HepG2 (cell line): ENCODE results near the gene GGCT.

Source experiments
- CREB1 ChIP-seq, 2 experiments: fragments of 450-650 bp in 1 of 2; IDR thresholded peaks; 2 replicates each; pipeline ENCODE4 v1.6.1; 2016 to 2017; ENCODE audit warnings: control low read depth in 1 of 2, mild to moderate bottlenecking in 1 of 2, missing compliant biosample characterization in 1 of 2, missing genetic modification characterization in 1 of 2
- IRF9 ChIP-seq: sonication (generic); formaldehyde crosslinking; IDR thresholded peaks from 2 replicates; pipeline ENCODE4 v1.8.0; 2022; ENCODE audit warnings: missing genetic modification reagents, mild to moderate bottlenecking, borderline replicate concordance
- TFDP2 ChIP-seq: sonication (generic); formaldehyde crosslinking; IDR thresholded peaks from 2 replicates; pipeline ENCODE4 v1.4.0; 2020; ENCODE audit warnings: missing genetic modification reagents
- TF ChIP-seq, protein P1 (sequence below): sonication (generic); formaldehyde crosslinking; IDR thresholded peaks from 2 replicates; pipeline ENCODE4 v1.4.0; 2020; ENCODE audit warnings: mild to moderate bottlenecking, missing genetic modification reagents

DNA sequence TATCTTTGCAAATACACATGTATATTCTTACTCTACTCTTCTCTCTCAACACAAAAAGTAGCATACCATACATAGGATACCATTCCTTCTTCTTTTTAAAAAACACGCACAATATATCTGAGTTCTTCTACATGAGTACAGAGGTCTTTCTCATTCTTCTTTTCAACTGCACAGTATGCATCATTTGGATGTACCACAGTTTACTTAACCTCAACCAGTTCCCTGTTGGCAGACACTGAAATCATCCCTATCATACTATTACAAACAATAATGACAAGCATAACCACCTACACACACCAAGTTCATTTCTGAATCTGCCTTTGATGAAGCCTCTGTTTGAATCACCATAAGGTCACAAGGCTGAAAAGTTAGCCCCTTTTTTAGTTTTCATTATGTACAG is 25.7 kb upstream of the GGCT start:
- TF ChIP-seq CREB1 (IDR thresholded peaks at IDR 0.05) (no peak), CREB1 (CRISPR knock-in tag; IDR thresholded peaks at IDR 0.05) (no peak), TFDP2 (CRISPR knock-in tag) (no peak), IRF9 (CRISPR knock-in tag) (no peak)
- TF ChIP-seq, protein P1, sequence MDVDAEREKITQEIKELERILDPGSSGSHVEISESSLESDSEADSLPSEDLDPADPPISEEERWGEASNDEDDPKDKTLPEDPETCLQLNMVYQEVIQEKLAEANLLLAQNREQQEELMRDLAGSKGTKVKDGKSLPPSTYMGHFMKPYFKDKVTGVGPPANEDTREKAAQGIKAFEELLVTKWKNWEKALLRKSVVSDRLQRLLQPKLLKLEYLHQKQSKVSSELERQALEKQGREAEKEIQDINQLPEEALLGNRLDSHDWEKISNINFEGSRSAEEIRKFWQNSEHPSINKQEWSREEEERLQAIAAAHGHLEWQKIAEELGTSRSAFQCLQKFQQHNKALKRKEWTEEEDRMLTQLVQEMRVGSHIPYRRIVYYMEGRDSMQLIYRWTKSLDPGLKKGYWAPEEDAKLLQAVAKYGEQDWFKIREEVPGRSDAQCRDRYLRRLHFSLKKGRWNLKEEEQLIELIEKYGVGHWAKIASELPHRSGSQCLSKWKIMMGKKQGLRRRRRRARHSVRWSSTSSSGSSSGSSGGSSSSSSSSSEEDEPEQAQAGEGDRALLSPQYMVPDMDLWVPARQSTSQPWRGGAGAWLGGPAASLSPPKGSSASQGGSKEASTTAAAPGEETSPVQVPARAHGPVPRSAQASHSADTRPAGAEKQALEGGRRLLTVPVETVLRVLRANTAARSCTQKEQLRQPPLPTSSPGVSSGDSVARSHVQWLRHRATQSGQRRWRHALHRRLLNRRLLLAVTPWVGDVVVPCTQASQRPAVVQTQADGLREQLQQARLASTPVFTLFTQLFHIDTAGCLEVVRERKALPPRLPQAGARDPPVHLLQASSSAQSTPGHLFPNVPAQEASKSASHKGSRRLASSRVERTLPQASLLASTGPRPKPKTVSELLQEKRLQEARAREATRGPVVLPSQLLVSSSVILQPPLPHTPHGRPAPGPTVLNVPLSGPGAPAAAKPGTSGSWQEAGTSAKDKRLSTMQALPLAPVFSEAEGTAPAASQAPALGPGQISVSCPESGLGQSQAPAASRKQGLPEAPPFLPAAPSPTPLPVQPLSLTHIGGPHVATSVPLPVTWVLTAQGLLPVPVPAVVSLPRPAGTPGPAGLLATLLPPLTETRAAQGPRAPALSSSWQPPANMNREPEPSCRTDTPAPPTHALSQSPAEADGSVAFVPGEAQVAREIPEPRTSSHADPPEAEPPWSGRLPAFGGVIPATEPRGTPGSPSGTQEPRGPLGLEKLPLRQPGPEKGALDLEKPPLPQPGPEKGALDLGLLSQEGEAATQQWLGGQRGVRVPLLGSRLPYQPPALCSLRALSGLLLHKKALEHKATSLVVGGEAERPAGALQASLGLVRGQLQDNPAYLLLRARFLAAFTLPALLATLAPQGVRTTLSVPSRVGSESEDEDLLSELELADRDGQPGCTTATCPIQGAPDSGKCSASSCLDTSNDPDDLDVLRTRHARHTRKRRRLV (CRISPR knock-in tag), result no peak
